Esophagus squamous epithelium (tissue), 5 donors: ENCODE data around the gene IL26. TPM values are rescaled to one million over a fixed set of nuclear protein-coding genes. Genes with fewer than 3 reads are reported as not detected.

Experiments used
- DNase-seq: peaks from one replicate; lab custom pipeline; 2025; lab: John Stamatoyannopoulos, UW
- H3K27ac ChIP-seq, 4 donors: fragments of 200-600 bp; sonication (generic); one replicate each; pipeline ENCODE4 v1.5.1; 2016 to 2019; ENCODE audit warnings: mild to moderate bottlenecking in 1 of 4
- H3K27me3 ChIP-seq, 4 donors: fragments of 200-600 bp; sonication (generic); 1 replicate in 3 of 4; 2 replicates in 1 of 4; pipeline versions ENCODE4 v1.5.1 to v1.6.0; 2017 to 2021; ENCODE audit warnings: antibody characterized with exemption in 1 of 4
- H3K36me3 ChIP-seq, 3 donors: fragments of 200-600 bp; sonication (generic); one replicate each; pipeline ENCODE4 v1.5.1; 2016 to 2019
- H3K4me1 ChIP-seq, 3 donors: fragments of 200-600 bp; sonication (generic); one replicate each; pipeline ENCODE4 v1.5.1; 2017 to 2019
- H3K4me3 ChIP-seq, 4 donors: fragments of 200-600 bp; sonication (generic); 1 replicate in 3 of 4; 2 replicates in 1 of 4; pipeline ENCODE4 v1.5.1; 2016 to 2019; ENCODE audit warnings: mild to moderate bottlenecking in 2 of 4, moderate library complexity in 1 of 4
- H3K9me3 ChIP-seq, 3 donors: fragments of 200-600 bp; sonication (generic); one replicate each; pipeline ENCODE4 v1.5.1; 2016 to 2019
- POLR2A ChIP-seq, 4 donors: fragments of 450-650 bp; IDR thresholded peaks; one replicate each; pipeline ENCODE4 v1.6.1; 2017; ENCODE audit warnings: antibody characterized with exemption in 4 of 4, mild to moderate bottlenecking in 4 of 4, moderate library complexity in 3 of 4
- WGBS, 2 donors: methylation state at CpG; one replicate each; pipeline ENCODE4 v1.1.5; 2018; 5-methylcytosine and 5-hydroxymethylcytosine counted together
- intact Hi-C: fragments of 100-400 bp; cut with DNase I; formaldehyde crosslinking; loops from one replicate; pipeline ENCODE4 v1.15.0; 2022
- total RNA-seq, 4 donors: library from RNA; depleted of rRNA; stranded (reverse); fragments of >200 nt; gene quantifications; one replicate each; pipeline ENCODE4 v1.1.0, GENCODE V29; 2016
- TF ChIP-seq, protein P1 (sequence below), 6 experiments: fragments of 450-650 bp in 4 of 6; fragments of 200-600 bp in 2 of 6; sonication (generic) in 2 of 6; IDR thresholded peaks; one replicate each; pipeline ENCODE4 v1.5.1; 2016 to 2019; ENCODE audit warnings: antibody characterized with exemption in 6 of 6, mild to moderate bottlenecking in 4 of 6, moderate library complexity in 4 of 6
- donor health status: DM: yes; HTN: yes; CAD: no.

IL26 gene
- total RNA-seq, 4 donors from 2014 or later: 0.38 to 1.3 TPM; not detected in 2

DNA sequence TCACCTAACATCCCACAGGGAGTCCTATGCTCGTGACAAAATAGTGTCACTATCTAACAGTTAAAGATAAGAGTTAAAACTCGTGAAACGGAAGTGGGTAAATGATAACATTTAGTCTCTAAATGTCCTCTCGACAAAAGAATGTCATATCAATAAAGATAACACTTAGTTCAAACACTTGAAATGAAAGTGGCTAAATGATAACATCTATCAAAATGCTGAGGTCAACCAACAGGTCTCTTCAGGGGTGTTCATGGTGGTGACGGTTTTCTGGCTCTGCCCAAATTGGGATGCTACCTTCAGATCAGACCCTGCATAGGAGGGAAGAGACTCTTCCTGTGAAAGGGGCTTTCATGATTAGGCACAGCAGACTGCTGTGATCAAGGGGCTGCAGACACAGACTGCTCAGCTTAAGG lies 22.1 kb downstream of the IL26 start:
- TF ChIP-seq POLR2A (IDR thresholded peaks at IDR 0.05): no peak
- TF ChIP-seq, protein P1, sequence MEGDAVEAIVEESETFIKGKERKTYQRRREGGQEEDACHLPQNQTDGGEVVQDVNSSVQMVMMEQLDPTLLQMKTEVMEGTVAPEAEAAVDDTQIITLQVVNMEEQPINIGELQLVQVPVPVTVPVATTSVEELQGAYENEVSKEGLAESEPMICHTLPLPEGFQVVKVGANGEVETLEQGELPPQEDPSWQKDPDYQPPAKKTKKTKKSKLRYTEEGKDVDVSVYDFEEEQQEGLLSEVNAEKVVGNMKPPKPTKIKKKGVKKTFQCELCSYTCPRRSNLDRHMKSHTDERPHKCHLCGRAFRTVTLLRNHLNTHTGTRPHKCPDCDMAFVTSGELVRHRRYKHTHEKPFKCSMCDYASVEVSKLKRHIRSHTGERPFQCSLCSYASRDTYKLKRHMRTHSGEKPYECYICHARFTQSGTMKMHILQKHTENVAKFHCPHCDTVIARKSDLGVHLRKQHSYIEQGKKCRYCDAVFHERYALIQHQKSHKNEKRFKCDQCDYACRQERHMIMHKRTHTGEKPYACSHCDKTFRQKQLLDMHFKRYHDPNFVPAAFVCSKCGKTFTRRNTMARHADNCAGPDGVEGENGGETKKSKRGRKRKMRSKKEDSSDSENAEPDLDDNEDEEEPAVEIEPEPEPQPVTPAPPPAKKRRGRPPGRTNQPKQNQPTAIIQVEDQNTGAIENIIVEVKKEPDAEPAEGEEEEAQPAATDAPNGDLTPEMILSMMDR (IDR thresholded peaks at IDR 0.05): no peak
- no peak overlapping the region for H3K27ac ChIP-seq
- WGBS, 2 donors: 62 to 72% methylated on average over 5 of the region's 5 CpGs
- no peak overlapping the region for H3K4me3 ChIP-seq
- H3K4me1 ChIP-seq: no peaks in the 10 kb centered on the region
- no peak for DNase-seq
- H3K27me3 ChIP-seq: peaks cover 0 to 10% (median 0%) of the 10 kb centered on the region in 4 donors
- no peaks in the 10 kb centered on the region for H3K9me3 ChIP-seq
- H3K36me3 ChIP-seq: no peaks in the 10 kb centered on the region
- intact Hi-C loops: no loop called here

DNA sequence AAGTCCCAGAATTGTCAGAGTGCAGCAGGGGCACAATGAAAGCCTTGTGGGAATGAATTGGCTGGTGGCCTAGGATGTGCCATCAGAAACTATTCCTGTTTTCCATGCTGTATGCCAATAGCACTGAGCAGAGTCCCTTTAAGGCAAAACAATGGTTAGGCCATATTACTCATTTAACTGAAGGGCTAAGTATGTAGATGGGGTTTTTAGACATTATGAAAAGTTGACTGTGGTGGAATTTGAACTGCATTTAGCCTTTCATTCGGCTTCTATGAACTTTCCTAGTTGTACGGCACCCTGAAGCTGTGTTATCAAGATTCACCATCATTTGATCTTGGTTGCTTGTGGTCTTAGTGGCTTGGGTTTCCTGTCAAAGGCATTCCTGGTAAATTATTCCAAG lies 24.8 kb downstream of the IL26 start:
- Histone ChIP-seq H3K9me3 (no peaks in the 10 kb centered on the region), H3K36me3 (no peaks in the 10 kb centered on the region), H3K27me3 (peaks cover 0 to 3% (median 0%) of the 10 kb centered on the region in 4 donors), H3K4me3 (no peak overlapping the region), H3K4me1 (no peaks in the 10 kb centered on the region), H3K27ac (no peak overlapping the region)
- intact Hi-C loops: no loop called here
- DNase-seq: no peak
- TF ChIP-seq, protein P1 (IDR thresholded peaks at IDR 0.05): no peak
- no peak for TF ChIP-seq POLR2A (IDR thresholded peaks at IDR 0.05)
- WGBS, 2 donors: 59 to 83% methylated on average over 2 of the region's 2 CpGs

GRCh38 chr12:68199127-68199526 lies 26.5 kb downstream of the IL26 start:
- intact Hi-C loops: no loop called here
- Histone ChIP-seq H3K9me3 (no peaks in the 10 kb centered on the region), H3K27ac (no peak overlapping the region), H3K4me1 (no peaks in the 10 kb centered on the region), H3K4me3 (no peak overlapping the region), H3K27me3 (peaks cover 0 to 4% (median 0%) of the 10 kb centered on the region in 4 donors), H3K36me3 (no peaks in the 10 kb centered on the region)
- no peak for TF ChIP-seq POLR2A (IDR thresholded peaks at IDR 0.05)
- TF ChIP-seq, protein P1 (IDR thresholded peaks at IDR 0.05): no peak
- 90 to 100% methylated on average over 1 of the region's 1 CpG for WGBS, 2 donors
- DNase-seq: no peak

- 70 to 73% methylated on average over 12 of the region's 12 CpGs for WGBS, 2 donors
- H3K4me3 ChIP-seq: no peak overlapping the region
Measured at GRCh38 chr12:68198507-68199086, 27.0 kb downstream of the IL26 start.

GRCh38 chr12:68190301-68190700 lies 35.3 kb downstream of the IL26 start:
- intact Hi-C loops: no loop called here
- no peaks in the 10 kb centered on the region for H3K9me3 ChIP-seq

More at GRCh38 chr12:68198507-68199086, 27.0 kb downstream of the IL26 start:
- Histone ChIP-seq H3K36me3 (no peaks in the 10 kb centered on the region), H3K27ac (no peak overlapping the region), H3K27me3 (peaks cover 0 to 4% (median 0%) of the 10 kb centered on the region in 4 donors), H3K9me3 (no peaks in the 10 kb centered on the region), H3K4me1 (no peaks in the 10 kb centered on the region)
- intact Hi-C loops: no loop called here
- TF ChIP-seq, protein P1 (IDR thresholded peaks at IDR 0.05): no peak
- TF ChIP-seq POLR2A (IDR thresholded peaks at IDR 0.05): no peak
- DNase-seq: no peak

More at GRCh38 chr12:68190301-68190700, 35.3 kb downstream of the IL26 start:
- H3K27ac ChIP-seq: no peak overlapping the region
- peaks cover 0 to 23% (median 0%) of the 10 kb centered on the region in 4 donors for H3K27me3 ChIP-seq
- no peak overlapping the region for H3K4me3 ChIP-seq
- no peaks in the 10 kb centered on the region for H3K4me1 ChIP-seq
- DNase-seq: no peak
- no peak for TF ChIP-seq POLR2A (IDR thresholded peaks at IDR 0.05)
- TF ChIP-seq, protein P1 (IDR thresholded peaks at IDR 0.05): no peak
- no peaks in the 10 kb centered on the region for H3K36me3 ChIP-seq
